ENCODE measurements around the gene CALU.

CALU gene

GRCh38 chr7:128747327-128748079 is 8.3 kb downstream of the CALU start:
- no peak for TF ChIP-seq FOXP2 (optimal IDR thresholded peaks at IDR 0.05; ENCODE audit: control extremely low read depth, extremely low read length, insufficient read depth)
- TF ChIP-seq POLR2AphosphoS5 (IDR thresholded peaks at IDR 0.05; ENCODE audit: borderline replicate concordance, low read depth, low read length), result no peak
- no peak for TF ChIP-seq EZH2 (IDR thresholded peaks at IDR 0.05)
- H3K9me3 ChIP-seq (ENCODE audit: low read depth, low read length), result no peaks in the 10 kb centered on the region
- H3K4me3 ChIP-seq, result no peak overlapping the region
- H3K9ac ChIP-seq (ENCODE audit: insufficient read length), result no peak overlapping the region
- no peak overlapping the region for H3K27ac ChIP-seq
- peaks cover 58% of the 10 kb centered on the region for H3K36me3 ChIP-seq (ENCODE audit: insufficient read depth, low read length)
- no peak for DNase-seq (ENCODE audit: low read depth, low spot score)

GRCh38 chr7:128752251-128752650 is 13.1 kb downstream of the CALU start:
- Histone ChIP-seq H3K36me3 (ENCODE audit: insufficient read depth, low read length) (peaks cover 63% of the 10 kb centered on the region), H3K27ac (0 out of 2 replicates have a peak overlapping the region, but pooled peaks have one; percentile 17), H3K9me3 (ENCODE audit: low read depth, low read length) (no peaks in the 10 kb centered on the region), H3K4me3 (no peak overlapping the region), H3K9ac (ENCODE audit: insufficient read length) (no peak overlapping the region)
- DNase-seq (ENCODE audit: low read depth, low spot score), result no peak
- TF ChIP-seq POLR2AphosphoS5 (IDR thresholded peaks at IDR 0.05; ENCODE audit: borderline replicate concordance, low read depth, low read length), result no peak
- no peak for TF ChIP-seq EZH2 (IDR thresholded peaks at IDR 0.05)
- no peak for TF ChIP-seq FOXP2 (optimal IDR thresholded peaks at IDR 0.05; ENCODE audit: control extremely low read depth, extremely low read length, insufficient read depth)

GRCh38 chr7:128755075-128755818 is 16.1 kb downstream of the CALU start:
- peak overlapping the region; percentile 88 for H3K27ac ChIP-seq

GRCh38 chr7:128755819-128756476 is 16.8 kb downstream of the CALU start:
- TF ChIP-seq EZH2 (IDR thresholded peaks at IDR 0.05) (no peak), FOXP2 (optimal IDR thresholded peaks at IDR 0.05; ENCODE audit: control extremely low read depth, extremely low read length, insufficient read depth) (peak; percentile 49)
- H3K4me3 ChIP-seq, result peak overlapping the region; percentile 56
- peaks cover 54% of the 10 kb centered on the region for H3K36me3 ChIP-seq (ENCODE audit: insufficient read depth, low read length)
- H3K27ac ChIP-seq, result peak overlapping the region; percentile 88
- no peaks in the 10 kb centered on the region for H3K9me3 ChIP-seq (ENCODE audit: low read depth, low read length)
- DNase-seq (ENCODE audit: low read depth, low spot score), result peak; percentile 14
- no peak overlapping the region for H3K9ac ChIP-seq (ENCODE audit: insufficient read length)

More at GRCh38 chr7:128755075-128755818, 16.1 kb downstream of the CALU start:
- Histone ChIP-seq H3K36me3 (ENCODE audit: insufficient read depth, low read length) (peaks cover 61% of the 10 kb centered on the region), H3K9ac (ENCODE audit: insufficient read length) (peak overlapping the region; percentile 23), H3K9me3 (ENCODE audit: low read depth, low read length) (no peaks in the 10 kb centered on the region), H3K4me3 (peak overlapping the region; percentile 56)
- TF ChIP-seq EZH2 (IDR thresholded peaks at IDR 0.05) (no peak), FOXP2 (optimal IDR thresholded peaks at IDR 0.05; ENCODE audit: control extremely low read depth, extremely low read length, insufficient read depth) (no peak), POLR2AphosphoS5 (IDR thresholded peaks at IDR 0.05; ENCODE audit: borderline replicate concordance, low read depth, low read length) (no peak)
- no peak for DNase-seq (ENCODE audit: low read depth, low spot score)

GRCh38 chr7:128757203-128757602 is 18.0 kb downstream of the CALU start:
- no peak for TF ChIP-seq FOXP2 (optimal IDR thresholded peaks at IDR 0.05; ENCODE audit: control extremely low read depth, extremely low read length, insufficient read depth)
- TF ChIP-seq EZH2 (IDR thresholded peaks at IDR 0.05), result no peak
- TF ChIP-seq POLR2AphosphoS5 (IDR thresholded peaks at IDR 0.05; ENCODE audit: borderline replicate concordance, low read depth, low read length), result no peak
- H3K9me3 ChIP-seq (ENCODE audit: low read depth, low read length), result no peaks in the 10 kb centered on the region
- no peak overlapping the region for H3K4me3 ChIP-seq
- H3K9ac ChIP-seq (ENCODE audit: insufficient read length), result no peak overlapping the region
- no peak overlapping the region for H3K27ac ChIP-seq
- no peak for DNase-seq (ENCODE audit: low read depth, low spot score)
- peaks cover 61% of the 10 kb centered on the region for H3K36me3 ChIP-seq (ENCODE audit: insufficient read depth, low read length)

- no peak for DNase-seq (ENCODE audit: low read depth, low spot score)
- Histone ChIP-seq H3K9me3 (ENCODE audit: low read depth, low read length) (no peaks in the 10 kb centered on the region), H3K4me3 (no peak overlapping the region), H3K27ac (no peak overlapping the region), H3K36me3 (ENCODE audit: insufficient read depth, low read length) (peaks cover 53% of the 10 kb centered on the region), H3K9ac (ENCODE audit: insufficient read length) (no peak overlapping the region)
- TF ChIP-seq FOXP2 (optimal IDR thresholded peaks at IDR 0.05; ENCODE audit: control extremely low read depth, extremely low read length, insufficient read depth), result no peak
- no peak for TF ChIP-seq POLR2AphosphoS5 (IDR thresholded peaks at IDR 0.05; ENCODE audit: borderline replicate concordance, low read depth, low read length)
- no peak for TF ChIP-seq EZH2 (IDR thresholded peaks at IDR 0.05)
Observed at GRCh38 chr7:128758553-128758952, 19.4 kb downstream of the CALU start.

- Histone ChIP-seq H3K36me3 (ENCODE audit: insufficient read depth, low read length) (peaks cover 53% of the 10 kb centered on the region), H3K9me3 (ENCODE audit: low read depth, low read length) (no peaks in the 10 kb centered on the region), H3K9ac (ENCODE audit: insufficient read length) (no peak overlapping the region), H3K27ac (no peak overlapping the region), H3K4me3 (no peak overlapping the region)
- DNase-seq (ENCODE audit: low read depth, low spot score), result no peak
- TF ChIP-seq POLR2AphosphoS5 (IDR thresholded peaks at IDR 0.05; ENCODE audit: borderline replicate concordance, low read depth, low read length), result no peak
- no peak for TF ChIP-seq FOXP2 (optimal IDR thresholded peaks at IDR 0.05; ENCODE audit: control extremely low read depth, extremely low read length, insufficient read depth)
Observed at GRCh38 chr7:128759242-128759641, 20.1 kb downstream of the CALU start.

GRCh38 chr7:128763541-128763940 is 24.4 kb downstream of the CALU start:
- Histone ChIP-seq H3K9ac (ENCODE audit: insufficient read length) (no peak overlapping the region), H3K27ac (no peak overlapping the region), H3K4me3 (no peak overlapping the region), H3K36me3 (ENCODE audit: insufficient read depth, low read length) (peaks cover 70% of the 10 kb centered on the region), H3K9me3 (ENCODE audit: low read depth, low read length) (no peaks in the 10 kb centered on the region)
- TF ChIP-seq FOXP2 (optimal IDR thresholded peaks at IDR 0.05; ENCODE audit: control extremely low read depth, extremely low read length, insufficient read depth) (no peak), EZH2 (IDR thresholded peaks at IDR 0.05) (no peak), POLR2AphosphoS5 (IDR thresholded peaks at IDR 0.05; ENCODE audit: borderline replicate concordance, low read depth, low read length) (no peak)
- no peak for DNase-seq (ENCODE audit: low read depth, low spot score)

Data from SK-N-MC (cell line).